H9 (cell line): Measurements from ENCODE around the gene KLK3. TPM values are rescaled to one million over a fixed set of nuclear protein-coding genes. Genes with fewer than 3 reads are reported as not detected.

Experiments
- DNase-seq: peaks from one replicate; pipeline ENCODE4 v3.0.0-alpha.2; 2017
- H2AFZ ChIP-seq: one replicate; pipeline ENCODE4 v1.6.1; 2013; ENCODE audit warnings: mild to moderate bottlenecking, low read length, control low read depth, moderate library complexity
- H2AK5ac ChIP-seq: 2 replicates; pipeline ENCODE4 v1.6.1; 2013; ENCODE audit warnings: low read length, control low read depth, mixed read lengths; ENCODE audit not compliant: insufficient read length
- H2BK120ac ChIP-seq: one replicate; pipeline ENCODE4 v1.6.1; 2013; ENCODE audit warnings: low read depth, mild to moderate bottlenecking, low read length, control low read depth, inconsistent platforms; ENCODE audit not compliant: poor library complexity, severe bottlenecking
- H2BK12ac ChIP-seq: 2 replicates; pipeline ENCODE4 v1.6.1; 2013; ENCODE audit warnings: low read length, control low read depth, mixed read lengths, low read depth; ENCODE audit not compliant: insufficient read length
- H2BK15ac ChIP-seq: 2 replicates; pipeline ENCODE4 v1.6.1; 2013; ENCODE audit warnings: low read depth, low read length, control low read depth
- H2BK20ac ChIP-seq: one replicate; pipeline ENCODE4 v1.6.1; 2013; ENCODE audit warnings: low read depth, mild to moderate bottlenecking, low read length, control low read depth, inconsistent platforms; ENCODE audit not compliant: poor library complexity, severe bottlenecking
- H2BK5ac ChIP-seq: 2 replicates; pipeline ENCODE4 v1.6.1; 2013; ENCODE audit warnings: low read length, control low read depth, mixed read lengths; ENCODE audit not compliant: insufficient read length
- H3K14ac ChIP-seq: 2 replicates; pipeline ENCODE4 v1.6.1; 2013; ENCODE audit warnings: low read length, control low read depth; ENCODE audit not compliant: insufficient read depth
- H3K18ac ChIP-seq: 2 replicates; pipeline ENCODE4 v1.6.1; 2013; ENCODE audit warnings: low read depth, mild to moderate bottlenecking, mixed read lengths, low read length, control low read depth; ENCODE audit not compliant: insufficient read length
- H3K23ac ChIP-seq: 2 replicates; pipeline ENCODE4 v1.6.1; 2013; ENCODE audit warnings: low read length, control low read depth, mixed read lengths, low read depth; ENCODE audit not compliant: insufficient read length
- H3K23me2 ChIP-seq: 2 replicates; pipeline ENCODE4 v1.6.1; 2013; ENCODE audit warnings: low read depth, mild to moderate bottlenecking, mixed read lengths, low read length, control low read depth; ENCODE audit not compliant: insufficient read length, poor library complexity, severe bottlenecking
- H3K27ac ChIP-seq: 2 replicates; pipeline ENCODE4 v1.5.1; 2013; ENCODE audit warnings: low read length, control low read depth, mixed read lengths, low read depth; ENCODE audit not compliant: insufficient read length
- H3K27me3 ChIP-seq: 2 replicates; pipeline ENCODE4 v1.6.1; 2013; ENCODE audit warnings: low read length, control low read depth, inconsistent platforms; ENCODE audit not compliant: insufficient read depth
- H3K4ac ChIP-seq: 2 replicates; pipeline ENCODE4 v1.6.1; 2013; ENCODE audit warnings: low read depth, mild to moderate bottlenecking, control low read depth, inconsistent platforms, low read length, moderate library complexity
- H3K4me1 ChIP-seq: 2 replicates; pipeline ENCODE4 v1.6.1; 2013; ENCODE audit warnings: low read length, control low read depth, inconsistent platforms; ENCODE audit not compliant: insufficient read depth
- H3K4me2 ChIP-seq: 2 replicates; pipeline ENCODE4 v1.6.1; 2013; ENCODE audit warnings: low read length, control low read depth, mixed read lengths; ENCODE audit not compliant: insufficient read length, insufficient read depth
- H3K56ac ChIP-seq: 2 replicates; pipeline ENCODE4 v1.6.1; 2013; ENCODE audit warnings: low read depth, mild to moderate bottlenecking, mixed read lengths, low read length, control low read depth; ENCODE audit not compliant: insufficient read length
- H3K79me1 ChIP-seq: 2 replicates; pipeline ENCODE4 v1.6.1; 2013; ENCODE audit warnings: low read depth, mild to moderate bottlenecking, moderate library complexity, low read length, control low read depth, inconsistent platforms; ENCODE audit not compliant: insufficient read depth, poor library complexity, severe bottlenecking
- H3K79me2 ChIP-seq: 2 replicates; pipeline ENCODE4 v1.6.1; 2013; ENCODE audit warnings: low read length, control low read depth, inconsistent platforms; ENCODE audit not compliant: insufficient read depth
- H3K9ac ChIP-seq: 2 replicates; pipeline ENCODE4 v1.6.1; 2013; ENCODE audit warnings: low read length, control low read depth, mixed read lengths; ENCODE audit not compliant: insufficient read length; ENCODE audit errors: extremely low read depth
- H3K9me3 ChIP-seq: one replicate; pipeline ENCODE4 v1.6.1; 2013; ENCODE audit warnings: low read depth, low read length, inconsistent platforms; ENCODE audit not compliant: control insufficient read depth
- H3T11ph ChIP-seq: one replicate; pipeline ENCODE4 v1.6.1; 2013; ENCODE audit warnings: mild to moderate bottlenecking, low read length, control low read depth, inconsistent platforms
- H4K20me1 ChIP-seq: one replicate; pipeline ENCODE4 v1.6.1; 2013; ENCODE audit not compliant: control insufficient read depth, insufficient read length, insufficient read depth
- H4K5ac ChIP-seq: 2 replicates; pipeline ENCODE4 v1.6.1; 2013; ENCODE audit warnings: low read depth, mild to moderate bottlenecking, mixed read lengths, low read length, control low read depth; ENCODE audit not compliant: insufficient read length
- H4K8ac ChIP-seq: replicated peaks from 2 replicates; pipeline ENCODE4 v1.6.1; 2013; ENCODE audit warnings: low read length, control low read depth, mixed read lengths, low read depth; ENCODE audit not compliant: insufficient read length
- H4K91ac ChIP-seq: 2 replicates; pipeline ENCODE4 v1.6.1; 2013; ENCODE audit warnings: low read depth, mild to moderate bottlenecking, moderate library complexity, mixed read lengths, low read length, control low read depth; ENCODE audit not compliant: insufficient read length
- H3K27ac Mint-ChIP-seq, 3 experiments: 2 replicates in 2 of 3; 3 replicates in 1 of 3; pipeline ENCODE4 v1.8.0; 2020 to 2021; ENCODE audit warnings: mixed read lengths in 3 of 3, mild to moderate bottlenecking in 1 of 3, moderate library complexity in 1 of 3
- H3K27me3 Mint-ChIP-seq: 2 replicates; pipeline ENCODE4 v1.8.0; 2021; ENCODE audit warnings: low read depth, mild to moderate bottlenecking, moderate library complexity, mixed read lengths
- H3K36me3 Mint-ChIP-seq, 3 experiments: 2 replicates in 2 of 3; 3 replicates in 1 of 3; pipeline ENCODE4 v1.8.0; 2020 to 2021; ENCODE audit warnings: low read depth in 3 of 3, mixed read lengths in 3 of 3; ENCODE audit not compliant: insufficient read depth in 1 of 3
- H3K4me1 Mint-ChIP-seq, 2 experiments: 2 replicates each; pipeline ENCODE4 v1.8.0; 2020; ENCODE audit warnings: mixed read lengths in 2 of 2
- H3K4me3 Mint-ChIP-seq, 2 experiments: 2 replicates in 1 of 2; 3 replicates in 1 of 2; pipeline ENCODE4 v1.8.0; 2020 to 2021; ENCODE audit warnings: mild to moderate bottlenecking in 2 of 2, mixed read lengths in 2 of 2, moderate library complexity in 1 of 2
- H3K9me3 Mint-ChIP-seq, 2 experiments: 2 replicates in 1 of 2; 3 replicates in 1 of 2; pipeline ENCODE4 v1.8.0; 2020; ENCODE audit warnings: mild to moderate bottlenecking in 2 of 2, mixed read lengths in 2 of 2, moderate library complexity in 1 of 2
- CTCF ChIP-seq: fragments of 200-600 bp; sonication (generic); conservative IDR thresholded peaks from 3 replicates; pipeline ENCODE4 v1.8.0; 2021; ENCODE audit warnings: antibody characterized with exemption, mild to moderate bottlenecking
- WGBS: extraction: QIAGEN DNeasy Blood & Tissue Kit; methylation state at CpG from one replicate; pipeline ENCODE4 v1.1.7; 2013; ENCODE audit warnings: missing lambda C conversion rate, low lambda C conversion rate, mixed read lengths; ENCODE audit not compliant: insufficient read length; ENCODE audit errors: extremely low coverage; 5-methylcytosine and 5-hydroxymethylcytosine counted together
- total RNA-seq: library from RNA; stranded (reverse); gene quantifications from 2 replicates; pipeline ENCODE4 v1.2.1, GENCODE V29; 2021

Gene KLK3
- total RNA-seq, 1 experiment from 2014 or later: not detected

- peaks cover 0 to 1% of the 10 kb centered on the region in 2 experiments; a peak in 1 of 5 replicates for H3K9me3 Mint-ChIP-seq
Observed at GRCh38 chr19:50876456-50876855, 21.7 kb downstream of the KLK3 start.

More at GRCh38 chr19:50876456-50876855, 21.7 kb downstream of the KLK3 start:
- Histone ChIP-seq H2BK12ac (no peak overlapping the region), H3K23ac (no peak overlapping the region), H3K27me3 (no peaks in the 10 kb centered on the region; the same call in 1 of the 2 replicates), H3K79me1 (no peaks in the 10 kb centered on the region), H3K56ac (no peak overlapping the region), H3K4me1 (no peaks in the 10 kb centered on the region; the same call in 1 of the 2 replicates), H3K9me3 (no peaks in the 10 kb centered on the region), H4K5ac (no peak overlapping the region), H3K14ac (no peak overlapping the region), H4K91ac (no peak overlapping the region), H4K8ac (no peak overlapping the region), H2BK5ac (no peak overlapping the region), H3K79me2 (no peaks in the 10 kb centered on the region), H3K23me2 (no peaks in the 10 kb centered on the region), H4K20me1 (no peaks in the 10 kb centered on the region), H3K18ac (no peak overlapping the region), H3K27ac (no peak overlapping the region), H2BK15ac (no peak overlapping the region), H2BK20ac (no peak overlapping the region), H2BK120ac (no peak overlapping the region), H3K9ac (no peak overlapping the region), H2AFZ (no peak overlapping the region), H3K4ac (no peak overlapping the region), H3K4me2 (no peak overlapping the region), H2AK5ac (no peak overlapping the region), H3T11ph (no peak overlapping the region)
- Mint-ChIP-seq H3K4me3 (no peak overlapping the region), H3K4me1 (peaks cover 4 to 10% of the 10 kb centered on the region in 2 experiments; a peak in 2 of 4 replicates), H3K36me3 (no peaks in the 10 kb centered on the region), H3K27ac (no peak overlapping the region), H3K27me3 (peaks cover 37% of the 10 kb centered on the region)
- no CpG with 5 or more reads among the region's 7 CpGs for WGBS
- no peak for DNase-seq
- no peak for TF ChIP-seq CTCF
